GM23338 (cell line): Measurements from ENCODE around the gene ACTMAP. TPM values are rescaled to one million over a fixed set of nuclear protein-coding genes. Genes with fewer than 3 reads are reported as not detected.

Source experiments
- ATAC-seq: fragments of 200-7000 bp; cut with Tn5 transposase; 3 replicates; pipeline ENCODE4 v1.9.1; 2020
- DNase-seq: peaks from one replicate; pipeline ENCODE4 v3.0.0-alpha.2; 2015; ENCODE audit warnings: low spot score
- H2AFZ ChIP-seq: fragments of 200-600 bp; sonication (generic); 2 replicates; pipeline ENCODE4 v1.8.0; 2016; ENCODE audit warnings: antibody characterized with exemption, mild to moderate bottlenecking, moderate library complexity
- H3F3A ChIP-seq: fragments of 200-600 bp; sonication (generic); replicated peaks from 2 replicates; pipeline ENCODE4 v1.8.0; 2017; ENCODE audit warnings: antibody characterized with exemption, mixed run types, low read depth
- H3K27ac ChIP-seq: fragments of 200-600 bp; sonication (generic); 2 replicates; pipeline ENCODE4 v1.6.1; 2016; ENCODE audit warnings: low read depth
- H3K27me3 ChIP-seq: fragments of 200-600 bp; sonication (generic); 2 replicates; pipeline ENCODE4 v1.8.0; 2016; ENCODE audit warnings: mild to moderate bottlenecking, mixed run types, moderate library complexity; ENCODE audit not compliant: insufficient read depth
- H3K36me3 ChIP-seq: fragments of 200-600 bp; sonication (generic); 2 replicates; pipeline ENCODE4 v1.8.0; 2016; ENCODE audit warnings: mild to moderate bottlenecking; ENCODE audit not compliant: insufficient read depth
- H3K4me1 ChIP-seq: fragments of 200-600 bp; sonication (generic); 2 replicates; pipeline ENCODE4 v1.8.0; 2016; ENCODE audit warnings: mild to moderate bottlenecking, moderate library complexity; ENCODE audit not compliant: insufficient read depth
- H3K4me2 ChIP-seq: fragments of 200-600 bp; sonication (generic); 2 replicates; pipeline ENCODE4 v1.7.1; 2017; ENCODE audit warnings: mixed run types
- H3K4me3 ChIP-seq: fragments of 200-600 bp; sonication (generic); 2 replicates; pipeline ENCODE4 v1.6.1; 2016; ENCODE audit warnings: mixed run types
- H3K79me2 ChIP-seq: fragments of 200-600 bp; sonication (generic); replicated peaks from 2 replicates; pipeline ENCODE4 v1.8.0; 2017; ENCODE audit warnings: mild to moderate bottlenecking; ENCODE audit not compliant: insufficient read depth
- H3K9me2 ChIP-seq: fragments of 200-600 bp; sonication (generic); 2 replicates; pipeline ENCODE4 v1.8.0; 2017; ENCODE audit not compliant: insufficient read depth
- H4K20me1 ChIP-seq: fragments of 200-600 bp; sonication (generic); replicated peaks from 2 replicates; pipeline ENCODE4 v1.8.0; 2017; ENCODE audit warnings: mild to moderate bottlenecking; ENCODE audit not compliant: insufficient read depth
- H3K27ac Mint-ChIP-seq: 2 replicates; pipeline ENCODE4 v1.8.0; 2020; ENCODE audit warnings: inconsistent platforms, mild to moderate bottlenecking, moderate library complexity, mixed read lengths
- H3K27me3 Mint-ChIP-seq: 3 replicates; pipeline ENCODE4 v1.8.0; 2022; ENCODE audit warnings: low read depth, mild to moderate bottlenecking, moderate library complexity, mixed read lengths, inconsistent platforms; ENCODE audit not compliant: insufficient read depth, poor library complexity
- H3K36me3 Mint-ChIP-seq: 3 replicates; pipeline ENCODE4 v1.8.0; 2021; ENCODE audit warnings: low read depth, mild to moderate bottlenecking, inconsistent platforms, moderate library complexity, mixed read lengths
- H3K4me1 Mint-ChIP-seq: 3 replicates; pipeline ENCODE4 v1.8.0; 2020; ENCODE audit warnings: mild to moderate bottlenecking, inconsistent platforms, mixed read lengths
- H3K4me3 Mint-ChIP-seq: 3 replicates; pipeline ENCODE4 v1.8.0; 2021; ENCODE audit warnings: moderate library complexity, mild to moderate bottlenecking, inconsistent platforms, mixed read lengths
- H3K9me3 Mint-ChIP-seq: 3 replicates; pipeline ENCODE4 v1.8.0; 2020; ENCODE audit warnings: moderate library complexity, mild to moderate bottlenecking, inconsistent platforms, mixed read lengths
- CREB1 ChIP-seq: fragments of 250-450 bp; sonication (Bioruptor Pico); IDR thresholded peaks from 2 replicates; pipeline ENCODE4 v1.5.0; 2020; ENCODE audit warnings: low read depth, mild to moderate bottlenecking, moderate library complexity
- CTCF ChIP-seq, 2 experiments: fragments of 200-600 bp in 1 of 2; sonication (generic) in 1 of 2; conservative IDR thresholded peaks; 2 replicates each; pipeline versions ENCODE4 v1.5.1 to v1.6.1; 2016 to 2017; ENCODE audit warnings: antibody characterized with exemption in 2 of 2, low read depth in 2 of 2, mild to moderate bottlenecking in 2 of 2, moderate library complexity in 1 of 2
- ETS1 ChIP-seq: IDR thresholded peaks from 2 replicates; pipeline ENCODE4 v1.6.1; 2016; ENCODE audit warnings: antibody characterized with exemption
- EZH2 ChIP-seq: fragments of 200-600 bp; sonication (generic); IDR thresholded peaks from one replicate; pipeline ENCODE4 v1.8.0; 2017; ENCODE audit warnings: antibody characterized with exemption, mild to moderate bottlenecking, low read depth; ENCODE audit not compliant: unreplicated experiment
- EZH2phosphoT487 ChIP-seq: fragments of 200-600 bp; sonication (generic); IDR thresholded peaks from one replicate; pipeline ENCODE4 v1.8.1; 2018; ENCODE audit warnings: antibody characterized with exemption; ENCODE audit not compliant: unreplicated experiment
- JUNB ChIP-seq: IDR thresholded peaks from one replicate; pipeline ENCODE4 v1.6.1; 2016; ENCODE audit warnings: antibody characterized with exemption; ENCODE audit not compliant: unreplicated experiment
- NANOG ChIP-seq: IDR thresholded peaks from 2 replicates; pipeline ENCODE4 v1.6.1; 2016; ENCODE audit warnings: antibody characterized with exemption, borderline replicate concordance
- POLR2AphosphoS5 ChIP-seq: IDR thresholded peaks from 2 replicates; pipeline ENCODE4 v1.6.1; 2016; ENCODE audit warnings: antibody characterized with exemption, low read depth
- REST ChIP-seq: IDR thresholded peaks from one replicate; pipeline ENCODE4 v1.6.1; 2018; ENCODE audit warnings: antibody characterized with exemption; ENCODE audit not compliant: unreplicated experiment
- STAT1 ChIP-seq: IDR thresholded peaks from one replicate; pipeline ENCODE4 v1.6.1; 2016; ENCODE audit warnings: antibody characterized with exemption; ENCODE audit not compliant: unreplicated experiment
- ZNF114 ChIP-seq: fragments of 250-450 bp; sonication (Bioruptor Pico); IDR thresholded peaks from 2 replicates; pipeline ENCODE4 v1.5.0; 2020; ENCODE audit warnings: mild to moderate bottlenecking, moderate library complexity
- ZNF331 ChIP-seq: fragments of 250-450 bp; sonication (Bioruptor Pico); IDR thresholded peaks from 2 replicates; pipeline ENCODE4 v1.5.0; 2020; ENCODE audit warnings: low read depth, mild to moderate bottlenecking, moderate library complexity
- ZNF462 ChIP-seq: fragments of 250-450 bp; sonication (Bioruptor Pico); IDR thresholded peaks from 2 replicates; pipeline ENCODE4 v1.5.0; 2020; ENCODE audit warnings: mild to moderate bottlenecking, moderate library complexity
- polyA plus RNA-seq: library from polyadenylated mRNA; unstranded; fragments of >200 nt; fragmentation: Nextera tagmentation; extraction: Ambion mirVana; gene quantifications from 2 replicates; pipeline ENCODE4 v1.2.1, GENCODE V29; 2016
- total RNA-seq: library from RNA; depleted of rRNA; stranded (reverse); fragments of >200 nt; shearing (Covaris generic); gene quantifications from 2 replicates; pipeline ENCODE4 v1.2.3, GENCODE V29; 2014

Gene ACTMAP
- total and polyA plus RNA-seq, 2 experiments from 2014 or later, result 14.9 to 16.7 TPM

GRCh38 chr19:40797166-40797962 is 47.1 kb upstream of the ACTMAP start:
- Histone ChIP-seq H3K9me2 (no peaks in the 10 kb centered on the region), H3K27me3 (no peaks in the 10 kb centered on the region), H3K4me1 (peaks cover 21% of the 10 kb centered on the region), H3K4me3 (peak overlapping the region; percentile 64), H3K79me2 (peaks cover 29% of the 10 kb centered on the region), H4K20me1 (peaks cover 19% of the 10 kb centered on the region), H3K4me2 (peak overlapping the region; percentile 77; the same call in 1 of the 2 replicates), H3F3A (peaks cover 15% of the 10 kb centered on the region), H3K27ac (peak overlapping the region; percentile 94), H2AFZ (peak overlapping the region; percentile 35; the same call in 1 of the 2 replicates), H3K36me3 (0 out of 2 replicates have a peak, but pooled peaks cover 2% of the 10 kb centered on the region)
- no peak for ATAC-seq
- no peaks in the 10 kb centered on the region for H3K9me3 Mint-ChIP-seq
- TF ChIP-seq CREB1, result no peak
- no peak for TF ChIP-seq EZH2phosphoT487
- no peak for TF ChIP-seq EZH2
- no peak for TF ChIP-seq STAT1
- TF ChIP-seq ETS1, result no peak
- no peak for TF ChIP-seq REST
- TF ChIP-seq ZNF462 (CRISPR knock-in tag), result no peak
- no peak for TF ChIP-seq ZNF331
- no peak for TF ChIP-seq JUNB
- no peak for TF ChIP-seq CTCF (conservative IDR thresholded peaks at IDR 0.05; ENCODE audit: low read depth in 2 of 2)
- TF ChIP-seq POLR2AphosphoS5, result no peak
- TF ChIP-seq ZNF114 (CRISPR knock-in tag), result no peak
- no peak for TF ChIP-seq NANOG
- no peak for DNase-seq
- H3K4me3 Mint-ChIP-seq, result peak overlapping the region; percentile 91
- H3K36me3 Mint-ChIP-seq, result peaks cover 24% of the 10 kb centered on the region
- H3K27ac Mint-ChIP-seq, result peak overlapping the region; percentile 99
- peaks cover 25% of the 10 kb centered on the region for H3K27me3 Mint-ChIP-seq
- peaks cover 24% of the 10 kb centered on the region for H3K4me1 Mint-ChIP-seq
